OCI-LY3 (cell line): Measurements from ENCODE around the gene TRMT11.

Experiments used
- CTCF ChIP-seq: fragments of 200-600, 300-600 bp; sonication (generic); IDR thresholded peaks from 2 replicates; pipeline ENCODE4 v1.5.1; 2014; ENCODE audit warnings: antibody characterized with exemption, low read length, low read depth
- EZH2phosphoT487 ChIP-seq: fragments of 200-600 bp; shearing (Covaris generic); IDR thresholded peaks from 2 replicates; pipeline ENCODE4 v1.6.1; 2018; ENCODE audit warnings: antibody characterized with exemption, mixed run types, low read depth

- TF ChIP-seq CTCF: no peak
- TF ChIP-seq EZH2phosphoT487: no peak
These were observed 4.7 kb upstream of the TRMT11 start for GRCh38 chr6:125981571-125982185.
